ENCODE results near the gene TBC1D20.

- no peak for TF ChIP-seq POLR2A (IDR thresholded peaks at IDR 0.05; ENCODE audit: extremely low read depth, insufficient read length)
- TF ChIP-seq, protein P1, sequence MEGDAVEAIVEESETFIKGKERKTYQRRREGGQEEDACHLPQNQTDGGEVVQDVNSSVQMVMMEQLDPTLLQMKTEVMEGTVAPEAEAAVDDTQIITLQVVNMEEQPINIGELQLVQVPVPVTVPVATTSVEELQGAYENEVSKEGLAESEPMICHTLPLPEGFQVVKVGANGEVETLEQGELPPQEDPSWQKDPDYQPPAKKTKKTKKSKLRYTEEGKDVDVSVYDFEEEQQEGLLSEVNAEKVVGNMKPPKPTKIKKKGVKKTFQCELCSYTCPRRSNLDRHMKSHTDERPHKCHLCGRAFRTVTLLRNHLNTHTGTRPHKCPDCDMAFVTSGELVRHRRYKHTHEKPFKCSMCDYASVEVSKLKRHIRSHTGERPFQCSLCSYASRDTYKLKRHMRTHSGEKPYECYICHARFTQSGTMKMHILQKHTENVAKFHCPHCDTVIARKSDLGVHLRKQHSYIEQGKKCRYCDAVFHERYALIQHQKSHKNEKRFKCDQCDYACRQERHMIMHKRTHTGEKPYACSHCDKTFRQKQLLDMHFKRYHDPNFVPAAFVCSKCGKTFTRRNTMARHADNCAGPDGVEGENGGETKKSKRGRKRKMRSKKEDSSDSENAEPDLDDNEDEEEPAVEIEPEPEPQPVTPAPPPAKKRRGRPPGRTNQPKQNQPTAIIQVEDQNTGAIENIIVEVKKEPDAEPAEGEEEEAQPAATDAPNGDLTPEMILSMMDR (IDR thresholded peaks at IDR 0.05; ENCODE audit: low read depth, low read length): no peak
- TF ChIP-seq MAX (IDR thresholded peaks at IDR 0.05; ENCODE audit: low read depth, low read length): no peak
- TF ChIP-seq MYC (IDR thresholded peaks at IDR 0.05; ENCODE audit: low read depth, low read length): no peak
These were observed 12.2 kb upstream of the TBC1D20 start for GRCh38 chr20:474581-474980.
